Chondrocyte (in vitro differentiated cells): Measurements from ENCODE around the gene POLD4. TPM values are rescaled to one million over a fixed set of nuclear protein-coding genes. Genes with fewer than 3 reads are reported as not detected.
A peak's percentile ranks its signal among the peaks of the same experiment; 100 is the strongest.

Experiments
- DNase-seq: peaks from one replicate; pipeline ENCODE4 v3.0.0; 2021; ENCODE audit warnings: mixed read lengths, low spot score
- H3K27ac Mint-ChIP-seq: one replicate; pipeline ENCODE4 v1.8.0; 2021; ENCODE audit warnings: mild to moderate bottlenecking, moderate library complexity, mixed read lengths; ENCODE audit not compliant: unreplicated experiment
- H3K27me3 Mint-ChIP-seq: 2 replicates; pipeline ENCODE4 v1.8.0; 2021; ENCODE audit warnings: low read depth, mixed read lengths
- H3K36me3 Mint-ChIP-seq: 2 replicates; pipeline ENCODE4 v1.8.0; 2021; ENCODE audit warnings: low read depth, mixed read lengths
- H3K4me1 Mint-ChIP-seq: 2 replicates; pipeline ENCODE4 v1.8.0; 2021; ENCODE audit warnings: low read depth, mild to moderate bottlenecking, mixed read lengths
- H3K4me3 Mint-ChIP-seq: one replicate; pipeline ENCODE4 v1.8.0; 2021; ENCODE audit warnings: mild to moderate bottlenecking, moderate library complexity, mixed read lengths; ENCODE audit not compliant: unreplicated experiment
- H3K9me3 Mint-ChIP-seq: 2 replicates; pipeline ENCODE4 v1.8.0; 2021; ENCODE audit warnings: low read depth, mixed read lengths
- total RNA-seq: library from RNA; stranded (reverse); gene quantifications from 3 replicates; pipeline ENCODE4 v1.2.1, GENCODE V29; 2021
- TF ChIP-seq, protein P1 (sequence below): fragments of 200-600 bp; sonication (generic); IDR thresholded peaks from 2 replicates; pipeline ENCODE4 v1.5.0; 2021; ENCODE audit warnings: antibody characterized with exemption, mild to moderate bottlenecking, moderate library complexity

Gene POLD4
- total RNA-seq, 1 donor from 2014 or later: 67.7 TPM

DNA sequence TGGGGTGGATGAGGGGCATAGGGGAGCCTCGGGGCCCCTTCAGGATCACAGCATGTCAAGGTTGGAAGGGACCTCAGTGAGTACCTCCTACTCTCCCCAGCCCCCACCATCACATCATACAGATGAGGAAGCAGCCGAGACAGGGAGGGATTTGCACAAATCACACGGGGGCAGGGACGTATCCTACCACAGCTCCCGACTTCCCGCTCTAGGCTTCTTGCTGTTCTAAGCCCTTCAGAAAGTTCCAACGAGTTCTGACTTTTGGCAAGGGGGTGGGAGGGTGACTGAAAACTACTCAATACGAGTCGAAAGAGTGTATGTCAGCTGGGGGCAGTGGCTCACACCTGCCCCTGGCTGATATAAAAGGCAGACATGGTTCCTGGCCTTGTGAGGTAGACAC is 33.7 kb upstream of the POLD4 start:
- TF ChIP-seq, protein P1, sequence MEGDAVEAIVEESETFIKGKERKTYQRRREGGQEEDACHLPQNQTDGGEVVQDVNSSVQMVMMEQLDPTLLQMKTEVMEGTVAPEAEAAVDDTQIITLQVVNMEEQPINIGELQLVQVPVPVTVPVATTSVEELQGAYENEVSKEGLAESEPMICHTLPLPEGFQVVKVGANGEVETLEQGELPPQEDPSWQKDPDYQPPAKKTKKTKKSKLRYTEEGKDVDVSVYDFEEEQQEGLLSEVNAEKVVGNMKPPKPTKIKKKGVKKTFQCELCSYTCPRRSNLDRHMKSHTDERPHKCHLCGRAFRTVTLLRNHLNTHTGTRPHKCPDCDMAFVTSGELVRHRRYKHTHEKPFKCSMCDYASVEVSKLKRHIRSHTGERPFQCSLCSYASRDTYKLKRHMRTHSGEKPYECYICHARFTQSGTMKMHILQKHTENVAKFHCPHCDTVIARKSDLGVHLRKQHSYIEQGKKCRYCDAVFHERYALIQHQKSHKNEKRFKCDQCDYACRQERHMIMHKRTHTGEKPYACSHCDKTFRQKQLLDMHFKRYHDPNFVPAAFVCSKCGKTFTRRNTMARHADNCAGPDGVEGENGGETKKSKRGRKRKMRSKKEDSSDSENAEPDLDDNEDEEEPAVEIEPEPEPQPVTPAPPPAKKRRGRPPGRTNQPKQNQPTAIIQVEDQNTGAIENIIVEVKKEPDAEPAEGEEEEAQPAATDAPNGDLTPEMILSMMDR: no peak
- Mint-ChIP-seq H3K27ac (no peak overlapping the region), H3K4me3 (no peak overlapping the region), H3K36me3 (no peaks in the 10 kb centered on the region), H3K27me3 (no peaks in the 10 kb centered on the region), H3K9me3 (no peaks in the 10 kb centered on the region), H3K4me1 (peaks cover 32% of the 10 kb centered on the region)
- DNase-seq: no peak

DNA sequence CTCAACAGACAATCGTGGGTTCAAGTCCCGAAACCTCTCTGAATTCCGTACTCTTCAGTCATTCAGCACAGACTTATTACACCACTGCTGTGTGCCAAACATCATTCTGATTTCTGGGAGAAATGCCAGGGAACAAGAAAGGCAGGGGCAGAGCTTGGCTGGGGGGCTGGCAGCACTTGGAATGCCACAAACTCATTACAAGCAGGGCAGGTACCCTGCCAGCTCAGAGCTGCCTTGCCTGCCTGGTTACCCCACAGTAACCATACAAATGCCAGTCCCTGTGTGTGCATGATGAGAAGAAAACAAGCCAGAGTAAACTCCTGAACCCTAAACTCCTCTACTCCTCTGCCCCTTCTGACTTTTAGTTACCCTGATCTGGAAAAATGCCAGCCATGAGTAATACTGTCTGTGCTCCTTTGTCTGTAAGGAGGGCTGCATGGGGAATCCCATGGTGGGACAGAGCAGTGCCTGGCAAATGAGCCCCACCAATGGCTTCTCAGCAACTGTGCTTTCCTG is 31.6 kb upstream of the POLD4 start:
- no peaks in the 10 kb centered on the region for H3K9me3 Mint-ChIP-seq
- H3K27ac Mint-ChIP-seq: no peak overlapping the region
- TF ChIP-seq, protein P1: no peak
- H3K4me1 Mint-ChIP-seq: peaks cover 24% of the 10 kb centered on the region
- DNase-seq: no peak
- no peaks in the 10 kb centered on the region for H3K27me3 Mint-ChIP-seq
- H3K4me3 Mint-ChIP-seq: no peak overlapping the region
- no peaks in the 10 kb centered on the region for H3K36me3 Mint-ChIP-seq

DNA sequence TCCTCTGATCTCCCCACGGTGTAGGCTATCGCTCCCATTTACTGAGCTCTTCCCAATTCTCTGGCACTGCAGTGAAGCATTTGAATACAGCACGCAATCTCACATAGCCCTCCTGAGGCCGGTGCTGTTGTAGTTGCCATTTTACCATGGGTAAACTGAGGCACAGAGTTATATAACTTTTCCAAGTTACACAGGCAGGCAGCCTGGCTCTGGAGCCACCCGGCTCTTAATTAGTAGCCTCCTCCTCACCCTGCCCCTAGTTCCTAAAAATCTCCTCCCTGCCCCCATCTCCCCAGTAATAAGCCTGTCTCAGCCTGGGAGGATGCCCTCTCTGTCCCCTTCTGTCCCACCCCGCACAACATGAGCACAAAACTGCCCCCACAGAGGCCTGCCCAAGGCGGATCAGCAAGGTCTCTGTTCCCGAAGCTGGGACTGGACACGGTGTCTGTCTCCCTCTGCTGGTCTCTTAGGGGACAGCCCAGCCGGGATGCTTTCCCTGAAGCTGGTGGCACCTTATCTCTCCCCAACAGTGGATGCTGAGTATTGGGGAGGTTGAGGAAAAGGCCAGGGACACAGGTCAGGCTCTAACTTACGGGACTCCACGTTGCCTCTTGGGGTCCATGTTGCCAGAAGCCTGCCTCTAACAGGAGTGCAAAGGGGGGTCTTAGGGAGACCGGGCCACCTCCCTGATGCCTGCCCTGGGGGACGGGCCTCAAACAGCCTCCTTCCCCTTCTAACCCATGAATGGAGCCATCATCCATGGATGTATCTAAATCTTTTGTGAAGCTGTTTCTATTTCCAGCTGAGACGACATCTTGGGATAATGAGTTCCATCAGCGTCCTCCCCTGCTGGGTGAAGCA is 29.2 kb upstream of the POLD4 start:
- H3K27ac Mint-ChIP-seq: no peak overlapping the region
- H3K4me1 Mint-ChIP-seq: peaks cover 26% of the 10 kb centered on the region
- TF ChIP-seq, protein P1: peak; percentile 96
- H3K36me3 Mint-ChIP-seq: no peaks in the 10 kb centered on the region
- no peak for DNase-seq
- no peaks in the 10 kb centered on the region for H3K27me3 Mint-ChIP-seq
- H3K4me3 Mint-ChIP-seq: no peak overlapping the region
- H3K9me3 Mint-ChIP-seq: no peaks in the 10 kb centered on the region

DNA sequence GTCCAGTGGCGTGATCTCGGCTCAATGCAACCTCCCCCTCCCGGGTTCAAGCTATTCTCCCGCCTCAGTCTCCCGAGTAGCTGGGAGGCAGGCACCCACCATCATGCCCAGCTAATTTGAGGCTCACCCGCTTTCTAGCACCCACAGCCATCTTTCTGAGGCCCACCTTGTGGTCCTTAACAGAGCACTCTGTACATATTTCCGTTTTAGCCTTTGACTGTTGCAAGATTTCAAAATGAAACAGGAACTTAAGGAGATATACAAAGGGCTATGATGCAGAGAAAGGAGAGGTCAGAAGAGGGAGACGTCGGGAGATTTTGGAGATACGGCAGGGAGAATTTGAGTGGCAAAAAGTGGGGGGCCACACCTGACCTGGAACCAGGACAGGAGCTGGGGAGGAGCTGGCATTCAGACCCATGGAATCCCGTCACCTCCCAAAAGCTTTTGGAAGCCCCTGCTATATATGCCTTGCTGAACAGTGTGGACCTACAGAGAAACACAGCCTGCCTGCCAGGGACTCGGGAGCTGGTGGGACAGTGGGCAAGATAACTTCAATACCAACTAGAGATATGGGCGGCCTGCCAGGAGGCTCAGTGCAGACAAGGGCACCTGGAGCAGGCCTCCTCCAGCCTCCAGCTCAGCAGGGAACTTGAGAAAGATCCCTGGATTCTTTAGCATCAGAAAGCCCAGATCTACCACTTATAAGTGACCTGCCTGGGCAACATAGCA is 28.1 kb upstream of the POLD4 start:
- H3K9me3 Mint-ChIP-seq: no peaks in the 10 kb centered on the region
- no peak for DNase-seq
- H3K4me3 Mint-ChIP-seq: no peak overlapping the region
- H3K27me3 Mint-ChIP-seq: no peaks in the 10 kb centered on the region
- peaks cover 26% of the 10 kb centered on the region for H3K4me1 Mint-ChIP-seq
- H3K27ac Mint-ChIP-seq: no peak overlapping the region
- TF ChIP-seq, protein P1: no peak
- no peaks in the 10 kb centered on the region for H3K36me3 Mint-ChIP-seq
